ENCODE measurements around the gene ZNF41.
"Not testable (repeated sequence)": the region's sequence is repeated elsewhere in the genome, so short reads cannot be mapped to it uniquely, and the experiment has no call there.

- TF ChIP-seq TAF1 (IDR thresholded peaks at IDR 0.05; ENCODE audit: borderline replicate concordance, low read depth, low read length); CTCF (IDR thresholded peaks at IDR 0.05); YY1 (IDR thresholded peaks at IDR 0.05; ENCODE audit: low read depth); RAD21 (IDR thresholded peaks at IDR 0.05; ENCODE audit: low read length): not testable (repeated sequence)
Measured at GRCh38 chrX:47512383-47512782, 29.4 kb upstream of the ZNF41 start.
